GM21526 (cell line): Measurements from ENCODE around the gene ADAMTS17.

Source experiments
- ATAC-seq: cut with Tn5 transposase; IDR thresholded peaks from one replicate; pipeline ENCODE4 v1.9.1; 2021; ENCODE audit warnings: moderate library complexity; ENCODE audit not compliant: unreplicated experiment, low FRiP score

ADAMTS17 gene

DNA sequence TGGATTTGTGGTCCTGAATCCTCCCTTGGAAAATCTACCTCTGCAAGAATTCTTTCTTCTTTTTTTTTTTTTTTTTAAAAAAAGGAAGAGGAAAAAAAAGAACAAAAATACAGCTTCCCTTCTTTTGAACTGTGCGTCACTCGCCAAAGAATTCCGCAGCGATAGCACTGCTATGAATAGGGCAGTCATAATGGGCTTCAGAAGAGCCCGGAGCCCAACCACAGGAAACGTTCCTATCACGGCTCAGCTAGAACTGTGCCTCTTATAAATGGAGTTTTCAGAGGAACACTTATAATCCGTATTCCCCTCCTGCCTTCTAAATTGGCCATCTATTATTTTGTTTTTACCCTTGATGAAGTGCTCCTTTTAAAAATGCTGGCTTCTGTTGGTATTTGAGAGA is 227.7 kb downstream of the ADAMTS17 start:
- no peak for ATAC-seq

DNA sequence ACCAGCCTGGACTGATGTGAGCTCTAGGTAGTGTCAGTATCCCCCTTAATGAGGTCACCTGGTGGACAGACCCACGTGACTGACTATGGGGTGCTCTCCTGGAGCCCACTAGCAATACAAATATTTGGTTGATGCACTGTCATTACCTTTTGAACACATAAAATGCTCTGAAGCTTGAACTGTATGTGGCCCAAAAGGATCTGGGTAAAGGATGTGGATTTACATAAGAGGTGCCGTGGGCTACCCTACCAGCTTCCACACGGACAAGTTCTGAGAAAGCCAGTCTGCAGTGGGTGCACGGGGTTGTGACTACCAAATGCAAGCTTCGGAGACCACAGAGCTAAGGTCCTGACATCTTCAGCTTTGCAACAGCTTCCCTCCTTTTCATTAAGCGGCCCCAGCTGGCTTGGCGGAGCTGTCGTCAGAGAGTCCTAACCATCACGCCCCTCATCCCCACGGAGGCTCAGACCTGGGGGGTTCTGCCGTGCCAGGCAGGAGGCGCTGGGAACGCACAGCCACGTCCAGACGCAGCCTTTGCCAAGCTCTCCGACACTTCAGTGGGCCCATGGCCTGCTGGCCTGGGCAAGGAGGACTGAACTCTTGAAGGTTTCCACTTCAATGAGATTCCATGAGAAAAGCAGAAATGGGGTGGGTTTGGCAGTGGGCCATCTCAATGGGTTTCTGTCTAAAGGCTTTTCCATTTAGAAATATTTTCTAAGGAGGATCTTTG is 228.3 kb downstream of the ADAMTS17 start:
- no peak for ATAC-seq

DNA sequence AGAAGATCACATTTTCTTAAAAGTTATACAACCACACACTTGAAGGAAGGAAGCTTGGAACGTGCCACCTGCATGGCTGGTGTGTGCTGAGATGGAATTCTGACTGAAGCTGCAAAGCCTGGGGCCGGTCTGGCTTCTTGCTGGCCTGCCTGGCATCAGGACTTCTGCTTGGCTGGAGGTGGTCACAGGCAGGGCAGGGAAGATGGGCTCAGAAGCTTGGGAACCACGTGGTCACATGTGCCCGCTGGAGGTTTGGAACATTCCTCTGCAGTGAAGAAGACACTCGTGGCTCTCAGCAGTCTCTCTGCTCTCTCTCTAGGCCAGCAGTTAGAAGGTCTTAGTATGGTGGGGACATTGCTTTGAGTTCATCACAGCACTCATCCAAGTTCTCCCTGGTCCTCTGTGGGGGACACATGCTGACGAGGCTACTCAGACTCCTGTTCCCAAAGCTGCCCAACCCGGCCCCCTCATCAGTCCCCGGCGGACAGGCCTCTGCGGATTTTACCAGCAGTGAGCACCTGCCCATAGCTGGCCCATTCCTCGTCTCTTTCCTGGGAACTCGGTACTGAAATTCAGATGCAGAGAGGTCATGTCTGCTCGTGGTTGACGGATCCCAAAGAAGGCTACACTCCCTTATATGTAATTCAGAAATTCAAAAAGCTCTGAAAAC is 229.0 kb downstream of the ADAMTS17 start:
- ATAC-seq: no peak

DNA sequence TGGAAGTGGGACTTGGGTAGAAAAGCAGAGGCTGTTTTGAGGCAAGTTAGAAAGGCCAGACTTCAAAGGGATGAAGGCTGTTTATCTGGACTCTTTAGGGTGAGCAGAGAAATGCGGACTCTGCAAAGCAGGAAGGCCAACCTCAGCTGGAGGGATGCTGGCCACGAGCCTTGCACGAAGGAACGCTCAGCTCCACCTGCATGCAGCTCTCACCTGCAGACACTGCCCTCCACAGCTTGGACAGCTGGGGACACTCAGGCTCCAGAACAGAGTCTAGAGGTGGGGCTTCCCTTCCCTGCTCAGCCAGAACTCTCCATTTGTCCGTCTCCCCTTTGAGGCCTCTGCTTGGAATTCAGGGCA is 229.7 kb downstream of the ADAMTS17 start:
- ATAC-seq: no peak

DNA sequence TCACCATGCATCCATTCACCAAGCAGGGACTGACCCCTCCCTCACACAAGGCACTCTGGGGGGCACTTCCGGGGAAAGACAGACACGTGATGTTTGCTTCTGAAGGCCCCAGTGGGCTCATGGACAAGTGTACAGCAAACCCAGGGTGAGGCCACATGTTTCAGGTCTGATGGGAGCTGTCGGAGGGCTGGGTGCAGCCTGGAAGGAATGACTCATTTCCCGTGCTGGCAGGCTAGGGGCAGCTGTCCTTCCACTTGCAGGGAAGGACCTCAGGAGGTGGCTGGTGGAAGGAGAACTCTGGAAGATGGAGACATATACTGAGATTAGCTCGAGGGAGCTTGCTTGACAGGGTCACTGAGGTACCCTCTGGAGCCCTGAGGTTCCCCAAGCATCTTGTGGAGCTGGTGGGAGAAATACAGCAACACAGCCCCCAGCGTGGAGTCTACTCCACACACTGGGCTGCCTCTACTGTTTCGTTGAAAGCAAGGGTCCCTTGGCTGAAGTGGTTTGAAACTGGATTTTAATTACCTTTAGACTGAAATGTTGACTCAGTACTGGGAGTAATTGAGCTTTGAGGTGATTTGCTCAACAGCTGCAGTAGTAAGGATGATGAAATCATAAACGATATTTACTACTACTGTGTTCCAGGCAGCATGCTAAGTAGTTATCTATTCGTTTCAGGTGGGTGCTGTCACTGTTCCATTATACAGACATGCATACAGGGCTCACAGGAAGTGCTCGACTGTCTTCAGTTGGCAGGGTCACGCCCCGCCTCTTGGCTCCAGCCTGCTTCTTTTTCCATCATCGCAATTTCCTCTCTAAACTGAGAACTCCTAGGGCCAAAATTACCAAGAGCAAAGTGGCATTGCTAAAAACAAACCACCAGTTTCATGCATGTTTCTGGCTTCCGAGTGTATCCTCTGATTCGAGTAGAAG is 230.4 kb downstream of the ADAMTS17 start:
- ATAC-seq: no peak

DNA sequence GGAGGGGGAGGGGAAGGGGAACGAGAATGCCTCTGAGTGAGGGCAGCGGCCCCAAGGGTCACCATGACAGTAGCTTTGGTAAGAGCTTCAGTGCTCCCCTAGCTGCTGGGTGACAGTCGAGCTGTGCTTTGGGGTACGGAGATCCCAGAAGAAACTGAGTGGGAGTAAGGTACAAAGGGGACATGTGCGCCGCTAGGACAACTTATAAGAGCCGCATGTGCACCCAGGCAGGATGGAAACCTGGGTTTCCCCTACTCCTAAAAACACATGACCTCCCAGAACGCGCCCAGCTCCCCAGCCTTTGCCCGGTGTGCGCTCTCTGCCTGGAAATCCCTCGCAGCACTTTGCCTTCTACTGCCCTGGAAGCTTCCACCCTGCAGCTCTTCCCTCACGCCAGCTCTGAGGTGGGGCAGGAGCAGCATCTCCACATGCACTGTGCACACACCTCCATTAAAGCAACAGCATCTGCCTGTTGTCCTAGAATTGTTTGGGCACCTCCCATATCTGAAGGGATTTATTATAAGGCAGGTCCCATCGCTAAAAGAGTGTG is 232.2 kb downstream of the ADAMTS17 start:
- no peak for ATAC-seq

DNA sequence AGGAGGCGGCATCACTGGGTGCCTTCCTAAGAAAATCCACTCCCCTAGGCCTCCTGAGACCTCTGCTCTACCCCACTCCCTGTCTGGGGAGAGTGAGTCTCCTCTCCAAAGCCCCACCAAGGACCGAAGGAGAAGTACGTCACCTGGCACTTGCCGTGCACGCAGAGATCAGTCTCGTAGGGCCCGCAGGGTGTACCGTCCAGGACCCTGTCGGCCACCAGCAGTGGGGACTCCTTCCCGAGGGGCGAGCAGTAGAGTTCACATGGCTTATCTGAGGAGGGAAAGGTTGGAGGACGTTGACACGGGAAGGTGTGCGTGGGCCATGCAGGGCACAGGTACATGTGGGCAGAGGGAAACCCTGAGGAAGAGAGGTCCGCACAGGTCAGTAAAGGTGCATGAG is 232.9 kb downstream of the ADAMTS17 start:
- no peak for ATAC-seq

DNA sequence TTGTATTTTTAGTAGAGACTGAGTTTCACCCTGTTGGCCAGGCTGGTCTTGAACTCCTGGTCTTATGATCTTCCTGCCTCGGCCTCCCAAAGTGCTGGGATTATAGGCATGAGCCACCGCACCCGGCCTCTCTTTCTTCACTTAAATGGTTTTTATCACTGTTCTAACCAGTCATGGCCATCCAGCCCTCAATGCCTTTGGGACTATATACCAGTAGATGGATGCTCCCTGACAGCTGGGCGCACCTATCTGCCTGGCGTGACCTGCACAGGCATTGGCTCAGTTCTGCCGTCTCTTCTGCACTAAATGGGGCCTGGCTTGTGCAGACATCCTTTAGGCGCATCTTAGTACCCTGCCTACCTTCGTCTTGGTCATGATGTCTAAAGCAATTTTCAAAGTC is 233.4 kb downstream of the ADAMTS17 start:
- ATAC-seq: no peak

DNA sequence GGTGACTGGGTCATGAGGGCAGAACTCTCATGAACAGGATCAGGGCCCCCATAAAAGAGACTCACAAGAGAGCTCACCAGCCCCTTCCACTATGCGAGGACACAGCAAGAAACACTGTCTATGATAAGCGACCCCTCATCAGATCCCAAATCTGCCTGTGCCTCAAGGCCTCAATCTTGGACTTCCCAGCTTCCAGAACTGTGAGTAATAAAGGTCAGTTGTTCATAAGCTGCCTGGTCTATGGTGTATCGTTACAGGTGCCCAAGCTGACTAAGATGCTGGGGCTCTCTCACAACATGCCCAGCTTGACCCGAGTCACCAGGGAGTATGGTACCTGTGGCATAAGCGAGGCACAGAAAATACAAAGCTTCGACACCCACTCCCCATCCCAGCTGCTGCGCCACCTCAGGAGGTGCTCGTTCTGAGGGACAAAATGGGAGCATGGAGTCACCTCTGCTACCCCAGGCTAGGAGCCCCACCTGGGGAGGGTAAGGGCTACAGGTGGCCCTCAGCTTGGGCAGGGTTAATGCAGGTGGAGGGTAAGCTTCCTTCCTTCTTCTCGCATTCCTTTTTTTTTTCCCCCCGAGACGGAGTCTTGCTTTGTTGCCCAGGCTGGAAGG is 234.1 kb downstream of the ADAMTS17 start:
- no peak for ATAC-seq

DNA sequence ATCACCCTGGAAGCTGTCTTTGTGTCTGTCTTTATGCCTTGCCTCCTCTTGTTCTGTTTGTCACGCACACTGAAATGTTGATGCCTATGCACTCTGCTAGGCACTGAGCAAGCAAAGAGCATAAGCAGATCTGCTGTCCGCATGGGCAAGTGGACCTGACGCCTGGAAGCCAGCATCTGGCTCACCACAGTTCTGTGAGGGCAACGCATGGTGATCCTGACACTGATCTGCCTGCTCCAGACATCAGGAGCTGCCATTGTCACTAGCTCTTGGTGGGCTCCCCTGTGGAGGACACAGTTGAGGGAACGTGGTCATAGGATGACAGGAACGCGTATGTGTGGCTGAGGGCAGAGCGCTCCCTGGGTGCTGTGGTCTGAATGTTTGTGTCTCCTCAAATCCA is 234.6 kb downstream of the ADAMTS17 start:
- ATAC-seq: no peak

DNA sequence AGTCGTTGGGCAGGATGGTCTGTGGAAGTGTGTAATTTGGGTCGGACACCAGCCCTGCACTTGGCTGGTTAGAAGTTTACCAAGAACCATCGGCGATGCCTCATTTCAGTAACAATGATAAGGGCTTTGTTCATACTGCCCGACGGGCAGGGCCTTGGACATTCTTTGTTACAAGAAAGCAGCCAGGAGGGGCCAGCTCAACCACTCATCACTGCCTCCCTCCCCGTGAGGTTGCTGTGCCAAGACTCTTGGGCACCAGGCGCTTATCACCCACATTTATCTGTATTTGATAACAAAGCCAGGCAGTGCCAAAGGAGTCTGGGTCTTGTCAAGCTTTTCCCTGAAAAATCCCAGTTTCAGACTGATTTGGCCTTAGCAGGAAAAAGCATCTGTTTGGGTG is 235.0 kb downstream of the ADAMTS17 start:
- no peak for ATAC-seq

DNA sequence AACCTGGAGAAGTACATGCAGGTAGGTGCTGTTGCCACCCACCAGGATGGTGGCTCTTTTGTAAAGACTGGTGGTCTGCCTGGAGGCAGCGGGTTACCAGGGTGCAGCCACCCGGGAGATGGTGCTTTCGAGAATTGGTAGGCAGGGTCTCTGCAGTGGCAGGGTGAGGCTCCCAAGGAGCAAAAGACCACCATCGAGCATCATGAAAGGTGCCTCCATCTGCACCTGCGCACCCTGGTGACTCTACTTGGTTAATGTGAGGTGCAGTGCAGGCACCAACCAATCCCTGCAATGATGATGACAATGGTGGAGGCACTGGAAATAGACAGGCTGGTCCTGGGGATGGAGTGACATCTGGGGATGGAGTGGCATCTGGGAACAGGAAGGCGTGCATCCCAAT is 236.7 kb downstream of the ADAMTS17 start:
- ATAC-seq: no peak

DNA sequence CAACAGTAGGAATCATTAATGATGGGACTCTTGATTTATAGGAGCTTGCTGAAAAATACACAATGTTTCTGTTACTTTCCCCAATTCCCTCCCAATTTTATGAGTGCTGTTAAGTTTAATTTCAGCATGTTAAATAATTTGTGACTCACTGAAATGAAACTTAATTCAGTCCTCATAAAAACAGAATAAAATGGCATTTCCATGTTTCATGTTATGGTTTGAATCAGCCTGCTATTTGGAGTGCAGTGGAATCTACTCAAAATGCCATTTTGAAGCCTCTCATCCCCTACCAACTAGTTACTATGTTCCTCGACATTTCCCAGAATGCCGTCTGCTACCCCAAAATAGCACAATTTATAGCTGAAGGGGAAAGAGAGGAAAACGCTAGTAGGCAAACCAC is 237.5 kb downstream of the ADAMTS17 start:
- ATAC-seq: no peak

DNA sequence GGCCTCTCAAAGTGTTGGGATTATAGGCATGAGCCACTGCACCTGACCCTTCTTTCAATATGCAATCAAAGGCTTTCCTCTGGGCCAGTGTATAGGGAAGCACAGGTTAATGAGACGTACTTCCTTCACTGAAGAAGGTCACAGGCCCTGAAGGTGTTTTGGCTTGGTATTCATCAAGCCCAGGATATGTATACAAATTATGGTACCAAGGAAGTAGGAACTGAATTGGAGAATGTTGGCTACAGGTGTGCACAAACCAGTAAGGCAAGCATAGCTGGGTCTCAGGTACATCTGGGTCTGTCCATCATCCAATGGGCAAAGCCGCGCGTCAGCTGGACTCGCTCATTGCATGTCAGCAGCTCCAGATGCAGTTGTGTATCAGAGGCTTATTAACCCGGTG is 237.9 kb downstream of the ADAMTS17 start:
- ATAC-seq: no peak

DNA sequence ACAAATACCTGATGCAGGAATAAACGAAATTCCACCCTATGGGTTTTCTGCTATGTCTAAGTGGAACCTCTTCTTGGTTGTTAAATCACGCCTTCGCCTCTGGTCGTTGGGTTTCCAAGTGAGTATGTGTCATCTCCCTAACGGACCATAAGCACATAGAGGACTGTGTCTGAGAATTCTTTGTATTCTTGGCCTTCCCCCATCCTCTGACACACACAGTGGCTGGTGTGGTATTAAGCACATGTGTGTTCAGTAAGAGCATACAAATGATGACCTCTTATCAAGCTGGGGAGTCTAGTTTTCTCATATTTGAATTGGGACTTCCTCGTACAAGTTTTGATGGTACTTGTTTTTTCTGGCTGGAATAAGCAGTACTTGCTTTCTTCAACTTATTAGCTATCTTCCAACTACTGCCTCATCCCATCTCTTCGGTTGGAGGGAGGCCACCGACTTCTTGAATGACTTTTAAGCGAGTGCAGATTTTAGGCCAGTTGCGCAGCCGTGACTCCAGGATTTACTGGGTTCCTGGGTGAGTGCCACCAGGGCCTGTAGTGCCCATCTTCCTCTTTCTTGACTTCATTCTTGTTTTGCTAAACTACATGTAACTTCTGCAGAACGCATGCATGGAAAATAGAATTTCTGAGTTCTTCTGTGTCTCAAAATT is 240.2 kb downstream of the ADAMTS17 start:
- ATAC-seq: no peak

DNA sequence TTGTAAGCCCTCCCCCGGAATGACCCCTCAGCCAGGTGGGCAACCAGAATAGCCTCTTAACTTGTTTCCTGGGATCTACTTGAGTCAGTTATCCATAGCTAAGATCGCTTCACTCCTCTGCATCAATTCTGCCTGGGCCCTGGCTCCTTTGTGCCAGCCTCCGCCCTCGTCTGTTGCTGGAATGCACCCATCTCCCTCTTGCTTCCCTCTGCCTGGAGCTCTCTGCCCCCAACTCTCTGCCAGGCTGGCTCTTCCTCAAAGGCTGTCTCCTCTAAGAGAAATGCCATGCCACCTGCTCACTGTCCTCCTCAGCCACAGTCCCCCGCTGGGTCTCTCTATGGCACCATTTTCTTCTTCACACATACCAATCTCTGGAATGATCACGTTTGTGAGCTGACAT is 240.8 kb downstream of the ADAMTS17 start:
- ATAC-seq: no peak

DNA sequence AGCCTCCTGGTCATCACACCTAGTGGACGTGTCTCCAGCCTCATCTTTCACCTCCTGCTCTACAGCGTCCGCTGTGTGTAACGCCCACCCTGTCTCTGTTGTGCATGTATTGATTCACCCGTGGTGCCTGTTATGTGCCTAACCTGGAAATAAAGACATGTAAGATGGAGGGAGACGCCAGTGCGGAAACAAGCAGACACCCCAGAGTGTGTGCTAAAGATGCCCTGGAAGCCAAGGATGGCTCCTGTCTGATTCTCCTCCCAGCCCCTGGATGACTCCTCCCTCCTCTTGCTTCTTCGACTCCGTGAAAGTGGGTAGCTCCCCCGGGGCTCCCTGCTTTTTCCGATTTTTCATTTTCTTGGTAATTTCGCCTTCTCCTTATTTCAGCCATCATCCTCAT is 241.8 kb downstream of the ADAMTS17 start:
- ATAC-seq: no peak

DNA sequence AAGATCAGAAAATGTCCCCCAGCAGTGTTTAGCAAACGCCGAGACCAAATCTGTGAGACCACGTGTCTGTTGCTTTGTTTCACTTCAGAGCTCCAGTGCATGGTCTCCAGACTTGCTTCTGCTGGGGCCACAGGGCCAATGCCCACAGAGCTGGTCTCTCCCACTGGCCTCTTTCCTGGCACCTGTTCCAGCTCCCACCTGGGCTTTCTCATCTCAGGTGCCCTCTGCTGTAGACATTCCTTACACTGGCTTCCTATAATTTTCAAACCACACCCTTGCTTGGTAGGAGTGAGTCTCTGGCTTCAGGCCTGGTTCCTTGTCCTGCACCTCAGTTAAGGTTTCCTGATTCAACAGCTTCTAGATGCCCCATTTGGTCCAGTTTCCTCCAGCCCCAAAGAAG is 243.1 kb downstream of the ADAMTS17 start:
- ATAC-seq: no peak

DNA sequence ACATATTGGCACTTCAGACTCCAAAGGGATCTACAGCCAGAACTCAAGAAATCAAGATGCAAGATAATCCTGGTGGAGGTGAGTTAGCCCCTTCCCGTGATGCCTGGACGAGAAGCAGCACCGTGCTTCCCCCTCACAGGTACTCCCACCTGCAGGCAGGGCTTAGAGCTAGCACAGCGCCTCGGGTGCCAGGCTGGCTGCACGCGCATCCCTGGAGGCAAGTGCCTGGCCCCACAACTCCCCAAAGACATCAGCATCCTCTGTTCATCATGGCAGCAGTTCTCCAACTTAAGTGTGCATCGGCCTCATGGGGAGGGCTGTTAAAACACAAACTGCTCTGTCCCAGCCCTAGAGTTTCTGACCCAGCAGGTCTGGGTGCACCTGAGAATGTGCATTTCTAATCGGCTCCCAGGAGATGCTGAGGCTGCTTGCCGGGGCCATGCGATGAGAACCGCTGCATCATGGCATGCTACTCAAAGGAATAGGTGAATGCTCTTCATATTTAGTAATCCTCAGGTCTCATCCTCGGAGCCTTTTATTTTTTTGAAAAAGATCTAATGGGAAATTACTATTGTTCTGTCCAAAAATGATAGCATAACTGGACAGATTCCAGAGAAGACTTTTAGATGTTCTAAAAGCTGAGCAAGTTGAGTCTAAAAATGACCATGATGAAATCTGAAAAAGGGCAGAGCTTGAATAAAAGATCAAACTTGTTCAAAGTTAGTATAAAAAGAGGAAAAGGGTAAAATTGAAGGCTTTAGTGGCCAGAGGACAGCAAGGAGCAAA is 244.2 kb downstream of the ADAMTS17 start:
- ATAC-seq: no peak
